NCI-H2196 (cell line): ENCODE measurements around the gene CTCF.

Source experiments
- DNase-seq: peaks from one replicate; lab custom pipeline; 2025; ENCODE audit not compliant: unreplicated experiment; lab: John Stamatoyannopoulos, UW

Gene CTCF

DNA sequence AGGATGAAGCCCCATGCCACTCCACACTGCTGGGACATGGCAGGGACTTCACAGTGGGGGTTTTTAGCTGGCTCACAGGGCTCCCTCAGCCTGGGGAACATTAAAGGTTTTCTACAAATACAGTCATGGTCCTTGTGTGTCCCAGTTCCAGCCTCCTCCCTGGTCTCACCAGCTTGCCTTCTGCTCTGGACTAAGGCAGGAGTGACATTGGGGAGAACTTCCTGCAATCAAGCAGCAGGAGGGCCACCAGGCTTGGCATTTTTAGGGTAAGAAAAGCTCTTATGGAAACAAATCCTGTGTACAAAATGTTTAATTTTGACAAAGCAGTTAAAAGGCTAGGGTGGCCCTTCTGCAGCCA is 100.3 kb downstream of the CTCF start:
- no peak for DNase-seq

DNA sequence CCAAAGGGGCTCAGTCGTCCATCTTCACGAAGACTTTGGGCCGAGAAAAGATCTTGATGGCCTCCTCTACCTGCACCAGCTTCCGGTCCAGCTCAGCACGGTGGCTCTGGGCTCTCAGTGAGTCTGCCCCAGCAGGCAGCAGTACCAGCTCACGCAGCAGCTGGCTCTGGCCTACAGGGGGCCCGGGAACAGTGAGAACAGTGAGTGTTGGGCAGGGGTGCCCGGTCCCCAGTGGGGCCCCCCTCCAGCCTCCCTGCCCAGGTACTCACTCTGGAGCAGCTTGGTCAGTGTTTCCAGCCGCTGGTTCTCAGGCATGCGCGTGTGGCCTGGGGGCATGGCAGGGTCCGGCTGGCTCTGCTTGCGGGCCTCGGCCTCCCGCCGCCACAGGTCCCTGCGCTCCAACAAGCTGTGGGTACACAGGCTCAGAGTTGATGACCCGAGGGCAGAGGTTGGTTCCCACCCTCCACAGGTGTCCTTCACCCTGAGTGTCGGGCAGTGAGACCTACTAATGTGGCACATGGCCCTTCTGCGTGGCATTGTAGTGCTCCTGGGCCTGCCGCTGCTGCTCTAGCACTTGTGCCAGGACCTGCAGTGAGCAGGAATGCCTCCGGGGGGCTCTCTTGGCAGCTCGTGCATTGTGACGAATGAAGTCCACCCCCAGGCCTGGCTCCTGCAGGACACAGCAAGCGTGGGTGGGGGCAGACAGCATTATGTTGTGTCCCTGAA is 101.0 kb downstream of the CTCF start:
- DNase-seq = no peak

DNA sequence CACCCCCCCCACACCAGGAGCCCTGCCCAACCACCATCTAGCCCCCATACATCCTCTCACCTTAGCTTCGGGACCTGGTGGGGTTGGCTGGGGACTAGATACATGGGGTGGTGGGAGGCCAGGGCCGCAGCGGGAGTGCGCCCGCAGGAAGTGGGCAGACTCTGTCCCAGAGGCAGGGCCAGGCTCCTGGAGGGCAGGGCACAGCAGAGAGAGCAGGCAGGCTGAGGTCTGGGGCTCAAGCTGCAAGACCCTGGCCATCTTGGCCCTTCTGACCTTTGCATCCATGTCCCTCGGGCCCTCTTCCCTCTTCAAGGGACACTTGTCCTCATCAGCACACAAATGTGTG is 101.5 kb downstream of the CTCF start:
- DNase-seq = no peak

DNA sequence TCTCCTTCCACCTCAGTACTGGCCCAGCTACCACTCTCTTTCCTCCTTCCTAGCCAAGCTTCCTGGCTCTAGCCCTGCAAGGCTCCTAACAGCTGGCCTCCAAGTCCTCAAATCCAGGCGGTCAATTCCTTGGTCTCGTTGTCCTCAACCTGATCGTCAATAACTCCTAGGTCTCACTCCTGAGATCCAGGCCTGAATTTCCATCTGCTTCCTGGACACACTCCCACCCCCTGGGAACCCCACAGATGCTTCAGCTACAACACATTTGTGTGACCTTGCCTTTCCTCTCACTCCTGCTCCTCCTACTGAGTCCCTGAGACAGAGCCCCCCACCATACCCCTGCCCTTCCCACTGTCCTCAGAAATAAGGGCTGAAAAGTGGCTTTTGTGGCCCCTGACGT is 101.9 kb downstream of the CTCF start:
- no peak for DNase-seq

DNA sequence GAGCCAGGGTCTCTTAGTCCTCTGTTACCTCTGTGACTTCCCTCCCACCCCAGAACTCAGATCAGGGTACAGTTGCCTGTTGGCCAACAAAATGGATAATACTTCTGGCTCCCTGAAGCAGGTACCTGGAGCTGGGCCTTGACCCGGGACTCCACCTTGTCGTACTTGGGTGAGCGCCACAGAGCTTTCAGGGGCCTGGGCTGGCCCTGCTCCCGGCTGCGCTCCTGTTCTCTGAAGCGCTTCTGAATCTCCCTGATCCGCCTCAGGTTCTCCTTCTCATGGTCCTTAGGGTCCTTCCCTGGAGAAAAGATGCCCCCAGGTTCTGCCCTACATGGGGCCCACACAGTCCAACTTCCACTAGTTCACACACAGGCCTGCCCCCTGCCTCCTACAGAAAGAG is 102.5 kb downstream of the CTCF start:
- no peak for DNase-seq

DNA sequence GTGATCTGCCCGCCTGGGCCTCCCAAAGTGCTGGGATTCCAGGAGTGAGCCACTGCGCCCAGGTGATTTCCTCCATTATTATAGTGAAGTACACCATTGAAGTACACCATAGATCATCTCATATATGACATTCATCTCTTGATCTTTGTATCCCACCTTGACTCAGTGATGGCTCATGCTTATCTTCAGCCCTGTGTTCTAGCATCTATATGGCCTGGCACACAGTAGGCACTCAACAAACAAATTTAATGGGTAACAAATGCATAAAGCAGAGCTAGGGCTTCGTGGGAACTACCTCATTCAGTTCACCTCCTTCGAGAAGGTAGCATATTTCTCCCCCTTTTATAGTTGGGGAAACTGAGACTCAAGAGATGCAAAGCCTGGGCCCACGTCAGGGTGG is 103.3 kb downstream of the CTCF start:
- DNase-seq = no peak

DNA sequence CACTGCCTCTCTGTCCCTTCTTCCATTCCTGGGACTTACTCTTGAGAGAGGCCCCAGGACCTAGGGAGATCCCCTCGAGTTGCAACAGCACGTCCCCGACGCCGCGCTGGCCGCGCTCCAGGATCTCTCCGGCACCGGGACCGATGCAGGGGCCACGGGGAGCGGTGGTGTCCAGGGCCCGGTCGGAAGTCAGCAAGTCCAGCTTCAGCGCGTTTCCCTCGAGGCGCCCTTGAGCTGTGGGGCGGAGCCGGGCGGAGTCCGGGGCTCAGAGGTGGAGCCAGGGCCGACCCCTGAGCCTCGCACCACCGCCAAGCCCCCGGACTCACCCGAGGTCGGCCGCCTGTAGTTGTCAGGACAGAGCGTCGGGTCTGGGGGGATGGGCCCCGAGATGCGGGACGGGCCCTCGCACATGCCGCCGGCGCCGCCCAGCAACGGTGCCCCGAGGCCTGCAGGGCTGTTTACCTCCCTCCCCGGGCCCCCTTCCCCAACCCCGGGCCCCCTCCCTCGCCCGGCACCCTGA is 103.8 kb downstream of the CTCF start:
- no peak for DNase-seq

DNA sequence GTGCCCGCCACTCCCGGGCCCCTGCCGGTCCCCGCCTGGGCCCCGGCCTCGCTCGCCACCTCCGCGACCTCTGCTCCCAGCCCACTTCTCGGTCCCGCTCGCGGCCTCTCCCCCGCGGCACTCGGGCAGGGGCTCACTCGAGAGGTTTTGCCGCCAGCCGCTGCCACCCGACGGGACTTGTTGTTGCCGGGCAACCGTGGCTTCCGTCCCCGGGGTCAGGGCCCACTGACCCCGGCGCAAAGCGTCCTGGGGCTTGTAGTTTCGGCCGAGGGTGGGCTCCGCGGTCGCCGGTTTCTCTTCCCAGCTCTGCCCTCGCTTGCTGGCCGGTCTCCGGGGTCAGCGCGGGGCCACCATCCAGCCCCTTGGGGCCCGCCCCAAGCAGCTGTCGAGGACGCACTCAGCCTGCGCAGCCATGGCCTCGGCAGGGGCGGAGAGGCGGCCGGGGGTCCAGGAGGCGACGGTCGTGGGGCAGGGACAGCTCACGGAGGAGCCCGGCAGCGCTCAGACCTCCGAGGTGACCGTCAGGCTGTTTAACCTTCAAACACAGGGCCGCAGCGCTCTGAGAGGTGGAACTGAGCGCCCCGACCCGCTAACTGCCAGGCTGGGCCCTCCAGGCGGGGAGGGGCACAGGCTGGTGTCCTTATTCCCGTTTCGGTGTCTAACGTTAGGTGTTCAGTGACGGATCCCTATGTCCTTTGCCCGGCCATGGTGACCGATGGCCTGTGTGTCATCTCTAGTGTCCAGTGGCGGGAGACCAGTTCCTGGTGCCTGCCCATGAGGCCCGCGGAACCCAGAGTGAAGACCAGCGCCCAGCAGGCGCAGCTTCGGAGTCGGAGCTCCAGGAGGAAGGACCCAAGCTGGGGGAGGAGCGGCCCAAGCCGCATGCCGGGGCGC is 104.5 kb downstream of the CTCF start, which contains the start of the genes C16orf86 and ENKD1:
TSS of gene C16orf86 (plus strand) at position 256 of the 894 bp plus-strand sequence. CDS start at position 413, 157 bp downstream.
TSS of gene ENKD1 (minus strand) at position 192 of the 894 bp plus-strand sequence. CDS start 308 bp downstream, outside the sequence.
- DNase-seq = peak; percentile 47

DNA sequence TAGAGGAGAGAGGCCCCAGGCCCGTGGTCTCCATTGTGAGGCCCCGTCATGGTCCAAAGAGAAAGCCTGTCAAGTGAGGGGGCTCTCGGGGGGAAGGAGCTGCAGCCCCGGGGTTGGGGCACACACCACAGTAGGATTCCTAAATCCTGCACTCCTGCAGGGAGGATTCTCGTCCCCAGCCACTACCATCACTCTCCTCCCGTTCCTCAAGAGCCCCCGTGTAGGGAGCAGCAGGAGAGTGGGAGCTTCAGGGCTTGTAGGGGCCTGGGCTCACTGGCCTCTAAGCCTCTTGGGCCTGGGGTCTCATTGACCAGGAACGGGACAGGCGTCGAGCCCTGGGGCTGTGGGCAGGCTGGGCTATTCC is 105.1 kb downstream of the CTCF start:
- DNase-seq = no peak

DNA sequence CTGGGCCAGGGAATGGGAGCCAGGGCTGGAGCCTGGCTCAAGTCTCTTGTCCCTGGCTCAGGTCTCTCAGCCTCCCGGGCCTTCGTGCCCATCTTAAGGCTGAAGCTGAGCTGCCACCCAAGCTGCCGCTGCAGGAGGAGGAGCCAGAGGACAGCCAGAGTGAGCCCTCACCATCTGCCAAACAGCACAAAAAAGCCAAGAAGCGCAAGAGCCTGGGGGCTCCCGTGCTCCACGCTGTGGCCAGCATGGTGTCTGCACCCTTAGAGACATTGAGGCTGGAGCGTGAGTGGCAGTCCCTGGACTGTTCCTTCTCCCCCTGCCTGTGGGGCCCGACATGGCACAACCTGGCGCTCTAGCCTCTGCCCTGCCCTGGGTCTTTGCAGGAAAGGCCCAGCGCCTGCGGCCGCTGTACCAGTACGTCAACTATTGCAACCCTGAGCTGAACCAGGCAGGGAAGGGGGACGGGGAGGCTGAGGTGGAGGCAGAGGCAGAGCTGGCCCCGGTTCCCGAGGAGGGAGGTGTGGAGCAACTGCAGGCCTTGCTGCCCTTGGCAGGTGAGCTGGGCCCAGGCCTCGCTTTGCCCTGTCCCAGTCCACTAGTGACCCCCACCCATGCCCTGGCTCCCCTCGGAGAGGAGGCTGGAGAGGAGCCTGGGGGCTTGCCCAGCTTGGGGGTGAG is 105.6 kb downstream of the CTCF start:
- DNase-seq = no peak

DNA sequence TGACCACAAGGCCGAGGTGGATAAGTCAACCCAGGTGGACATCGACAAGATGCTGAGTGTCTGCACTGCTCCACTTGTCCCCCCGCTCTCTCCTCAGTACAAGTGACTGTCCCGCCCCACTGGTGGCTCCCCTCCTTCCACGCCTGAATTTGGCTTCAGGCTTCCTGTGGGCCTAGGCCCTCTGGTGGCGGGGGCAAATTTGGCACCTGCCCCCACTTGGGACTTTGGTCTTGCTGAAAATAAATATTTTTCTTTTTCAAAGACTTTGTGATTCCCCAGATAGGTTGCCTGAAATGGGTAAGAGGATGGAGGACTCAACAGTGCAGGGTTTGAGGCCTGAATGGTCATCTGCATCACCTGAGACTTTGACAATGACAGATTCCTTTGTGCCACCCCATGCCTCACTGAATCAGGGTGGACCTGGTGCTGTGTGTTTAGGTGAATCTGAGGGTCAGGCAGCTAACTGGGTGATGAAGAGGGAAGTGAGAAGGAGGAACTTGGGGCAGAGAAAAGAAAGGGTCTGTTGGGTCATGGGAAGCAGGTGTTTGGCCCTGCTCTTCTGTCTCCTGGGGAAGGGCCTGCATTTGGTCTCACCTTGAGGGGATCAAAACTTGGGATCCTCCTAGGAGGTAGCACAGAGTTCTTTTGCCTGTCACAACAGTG is 106.3 kb downstream of the CTCF start:
- DNase-seq = no peak

DNA sequence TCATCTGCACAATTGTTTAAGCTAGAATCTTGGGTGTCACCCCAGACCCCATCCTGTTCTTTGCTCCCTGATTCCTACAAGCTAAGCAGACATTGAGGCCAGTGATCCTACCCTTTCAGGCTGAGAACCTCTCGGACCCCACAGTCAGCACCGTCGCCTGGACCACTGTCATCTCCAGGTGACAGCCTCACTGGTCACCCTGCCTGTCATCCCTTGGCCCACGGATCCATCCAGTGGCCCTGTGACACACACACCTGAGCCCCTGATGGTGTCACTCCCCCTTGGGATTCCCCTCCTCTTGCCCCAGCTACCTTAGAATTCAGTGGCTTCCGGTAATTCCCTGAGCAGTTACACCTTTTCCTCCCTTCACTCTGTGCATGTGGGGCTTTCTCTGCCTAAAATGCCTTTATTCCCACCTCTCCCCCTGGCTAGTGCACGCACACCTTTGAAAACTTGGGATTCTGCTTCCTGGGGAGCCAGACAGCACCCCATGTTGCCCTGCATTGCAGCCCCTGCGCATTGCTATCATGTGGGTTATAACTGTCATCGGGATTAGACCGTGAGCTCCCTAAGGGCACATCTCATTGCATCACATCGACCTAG is 107.3 kb downstream of the CTCF start:
- no peak for DNase-seq

DNA sequence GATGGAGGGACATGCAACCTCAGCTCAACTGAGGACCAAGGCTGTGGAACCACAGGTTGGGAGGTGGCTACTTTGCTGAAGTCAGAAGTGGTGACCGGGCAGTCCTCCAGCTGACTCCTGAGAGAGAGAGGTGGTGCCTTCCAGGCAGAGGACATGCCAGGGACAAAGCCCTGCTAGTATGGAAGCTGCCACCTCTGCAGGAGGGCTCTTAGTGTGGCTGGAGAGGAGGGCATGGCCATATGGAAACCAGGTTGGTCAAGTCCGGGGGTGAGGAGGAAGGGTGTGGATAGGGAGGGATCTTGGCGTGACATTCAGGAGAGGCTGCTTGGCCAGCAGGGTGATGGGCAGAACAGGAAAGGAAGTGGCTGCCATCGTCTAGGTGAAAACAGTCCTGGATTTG is 110.0 kb downstream of the CTCF start:
- DNase-seq = peak; percentile 15

DNA sequence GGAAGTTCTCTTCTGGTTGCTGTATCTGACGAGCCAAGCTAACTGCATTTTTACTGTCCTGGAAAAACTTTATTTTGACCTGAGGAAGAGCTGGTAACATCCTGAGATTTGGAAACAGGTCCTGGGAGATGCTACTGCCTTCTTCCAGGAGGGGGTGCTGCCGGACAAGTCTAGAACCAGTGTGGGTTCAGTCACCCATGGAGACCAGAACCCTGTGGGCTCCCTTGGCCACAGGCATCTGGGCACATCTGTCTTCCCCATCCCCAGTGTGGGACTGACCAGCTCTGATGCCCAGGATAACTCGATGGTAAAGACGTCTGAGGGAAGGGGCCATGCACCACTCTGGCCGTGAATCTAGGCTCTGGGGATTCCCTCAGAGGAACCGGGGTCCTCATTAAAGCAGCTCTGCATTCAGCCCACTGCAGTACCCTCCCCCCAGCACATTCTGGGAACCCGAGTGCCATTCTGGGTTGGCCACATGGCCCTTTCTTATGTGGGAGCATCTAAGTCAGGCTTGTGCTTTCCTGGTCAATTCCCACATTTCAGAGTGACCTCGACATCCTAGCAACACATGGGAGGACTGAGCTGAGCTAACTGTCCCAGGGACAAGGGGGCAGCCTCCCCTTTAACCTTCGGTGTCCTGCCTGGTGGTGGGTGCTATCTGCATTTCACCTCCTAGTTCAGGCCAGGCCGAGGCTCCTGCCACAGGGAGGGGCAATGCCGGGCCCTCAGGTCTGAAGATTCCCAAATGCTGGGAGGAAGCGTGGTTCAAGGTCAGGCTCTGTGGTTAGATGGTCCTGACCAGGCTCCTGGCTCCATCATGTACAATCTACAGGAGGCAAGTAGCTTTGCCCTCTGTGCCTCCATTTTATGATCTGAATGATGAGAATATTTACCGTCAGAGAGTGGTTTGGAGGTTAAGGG is 110.7 kb downstream of the CTCF start:
- peak; percentile 63 for DNase-seq

DNA sequence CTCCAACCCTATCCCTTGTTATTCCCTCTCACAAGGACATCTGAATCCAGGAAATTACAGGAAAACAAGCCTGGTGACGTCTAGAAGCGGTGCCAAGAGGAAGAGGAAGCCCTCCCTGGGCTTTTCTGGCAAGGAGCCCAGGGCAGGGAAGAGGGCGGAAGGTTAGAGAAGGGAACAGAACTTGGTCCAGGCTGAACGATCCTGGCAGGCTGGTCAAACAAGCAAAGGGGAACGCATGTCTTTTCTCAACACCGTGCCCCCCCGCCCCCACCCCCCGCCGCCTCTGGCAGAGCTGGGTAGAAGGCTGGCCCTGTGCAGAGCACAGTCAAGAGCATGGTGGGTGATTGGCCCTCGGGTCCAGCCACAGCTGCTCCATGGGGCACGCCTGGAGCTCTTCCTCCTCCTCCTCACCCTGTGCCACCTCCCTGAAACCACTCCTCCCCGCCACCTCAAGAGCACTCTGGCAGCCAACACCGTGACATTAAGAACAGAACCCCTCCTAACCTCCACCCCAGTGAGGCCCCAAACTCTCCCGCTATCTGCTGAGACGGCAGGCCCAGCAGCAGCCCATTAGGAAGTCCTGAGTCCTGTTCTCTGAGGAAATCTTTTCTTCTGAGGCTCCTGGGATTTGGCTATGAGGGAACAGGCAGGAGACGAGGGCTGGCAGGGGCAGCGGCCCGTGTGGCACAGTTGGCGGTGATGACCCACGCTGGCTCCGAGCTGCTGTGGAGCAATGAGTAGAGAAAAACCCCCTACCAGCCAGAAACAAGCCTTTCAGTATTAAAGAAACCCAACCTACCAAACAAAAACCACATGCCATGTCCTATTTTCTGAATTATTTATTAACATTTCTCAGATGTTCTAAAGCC is 111.6 kb downstream of the CTCF start:
- DNase-seq = peak; percentile 32

DNA sequence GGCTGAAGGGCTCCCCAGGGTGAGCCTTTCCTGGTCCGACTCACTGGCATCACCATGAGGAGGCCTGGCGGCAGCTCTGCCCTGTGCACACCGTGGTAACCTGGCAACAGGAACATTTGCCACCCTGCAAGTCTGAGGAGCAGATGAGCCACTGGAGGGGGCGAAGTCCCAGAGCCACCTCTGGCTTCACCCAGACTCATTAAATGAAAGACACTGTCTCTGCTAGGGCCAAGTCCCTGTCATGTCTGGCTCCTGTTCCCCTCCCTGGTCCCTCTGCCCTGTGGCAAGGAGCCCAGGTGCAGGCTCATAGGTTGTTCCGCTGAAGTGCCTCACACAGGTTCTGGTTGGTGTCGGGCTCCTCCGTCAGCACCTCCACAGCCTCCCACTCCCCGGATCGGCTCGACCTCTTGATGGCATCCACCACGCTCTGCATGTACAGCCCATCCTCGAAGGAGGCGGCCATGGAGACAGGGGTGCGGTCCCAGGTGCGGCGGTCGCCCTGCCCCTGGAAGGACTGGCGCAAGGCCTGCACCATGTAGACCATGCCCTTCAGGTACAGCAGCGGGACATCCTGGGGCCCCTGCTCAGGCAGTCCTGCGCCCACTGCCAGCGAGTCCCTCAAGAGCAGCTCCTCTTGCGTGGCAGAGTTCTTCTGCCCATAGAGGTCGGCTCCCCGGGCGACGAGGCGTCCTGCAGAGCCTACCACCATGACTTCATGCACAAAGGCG is 112.7 kb downstream of the CTCF start:
- DNase-seq = no peak

DNA sequence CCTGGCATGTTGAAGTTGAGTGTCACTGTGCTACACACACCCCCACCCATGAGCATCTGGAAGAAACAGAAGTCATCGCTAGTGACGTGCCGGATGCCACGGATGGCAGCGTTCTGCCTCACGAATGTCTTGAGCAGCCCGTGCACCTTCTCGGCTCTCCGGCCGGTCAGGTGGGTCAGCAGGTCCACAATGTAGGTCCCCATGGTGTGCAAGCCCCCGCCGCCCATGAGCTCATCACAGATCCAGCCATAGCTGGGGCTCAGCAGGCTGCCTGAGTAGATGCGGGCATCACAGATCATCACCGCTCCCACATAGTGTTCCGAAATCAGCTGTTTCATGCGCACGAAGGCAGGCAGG is 113.2 kb downstream of the CTCF start:
- DNase-seq = no peak

DNA sequence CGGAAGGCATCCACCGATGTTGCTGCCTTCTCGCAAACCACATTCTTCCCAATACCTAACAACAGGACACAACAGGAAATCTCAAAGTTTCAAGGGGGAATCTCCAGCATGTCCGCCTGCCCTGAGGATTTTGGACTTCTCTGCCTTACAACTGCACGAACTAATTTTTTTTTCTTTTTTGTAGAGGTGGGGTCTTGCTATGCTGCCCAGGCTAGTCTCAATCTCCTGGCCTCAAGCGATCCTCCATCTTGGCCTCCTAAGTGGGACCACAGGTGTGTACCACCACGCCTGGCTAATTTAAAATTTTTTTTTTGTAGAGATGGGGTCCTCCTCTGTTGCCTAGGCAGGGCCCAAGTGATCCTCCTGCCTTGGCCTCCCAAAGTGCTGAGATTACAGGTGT is 113.7 kb downstream of the CTCF start:
- no peak for DNase-seq
